NCI-H226 (cell line): ENCODE measurements around the gene PRR16.
A peak's percentile ranks its signal among the peaks of the same experiment; 100 is the strongest.
"Not testable (repeated sequence)": the region's sequence is repeated elsewhere in the genome, so short reads cannot be mapped to it uniquely, and the experiment has no call there.

Source experiments
- DNase-seq: peaks from one replicate; pipeline ENCODE4 v3.0.0-alpha.2; 2015

The PRR16 gene

GRCh38 chr5:120678279-120678678, 214.2 kb downstream of the PRR16 start:
- no peak for DNase-seq

- no peak for DNase-seq
These were observed 218.8 kb downstream of the PRR16 start for GRCh38 chr5:120682851-120683250.

GRCh38 chr5:120683580-120683979, 219.5 kb downstream of the PRR16 start:
- DNase-seq = no peak

GRCh38 chr5:120684213-120684612, 220.1 kb downstream of the PRR16 start:
- DNase-seq = peak; percentile 7

GRCh38 chr5:120684749-120685415, 220.8 kb downstream of the PRR16 start:
- no peak for DNase-seq

GRCh38 chr5:120690621-120691407, 226.7 kb downstream of the PRR16 start:
- no peak for DNase-seq

GRCh38 chr5:120692325-120692724, 228.2 kb downstream of the PRR16 start:
- no peak for DNase-seq

- DNase-seq = no peak
These were observed 231.3 kb downstream of the PRR16 start for GRCh38 chr5:120695368-120695880.

GRCh38 chr5:120697147-120697546, 233.0 kb downstream of the PRR16 start:
- DNase-seq = no peak

- DNase-seq = not testable (repeated sequence)
These were observed 233.7 kb downstream of the PRR16 start for GRCh38 chr5:120697670-120698327.

GRCh38 chr5:120700653-120701052, 236.6 kb downstream of the PRR16 start:
- not testable (repeated sequence) for DNase-seq

- DNase-seq = not testable (repeated sequence)
These were observed 238.9 kb downstream of the PRR16 start for GRCh38 chr5:120702817-120703538.

- DNase-seq = no peak
These were observed 240.0 kb downstream of the PRR16 start for GRCh38 chr5:120703918-120704587.

- DNase-seq = no peak
These were observed 242.8 kb downstream of the PRR16 start for GRCh38 chr5:120706877-120707276.

GRCh38 chr5:120717381-120717780, 253.3 kb downstream of the PRR16 start:
- DNase-seq = no peak

GRCh38 chr5:120730214-120730613, 266.1 kb downstream of the PRR16 start:
- no peak for DNase-seq

GRCh38 chr5:120734033-120734432, 269.9 kb downstream of the PRR16 start:
- no peak for DNase-seq

- DNase-seq = no peak
These were observed 271.0 kb downstream of the PRR16 start for GRCh38 chr5:120735076-120735475.
